K562 (cell line): ENCODE results near the gene NOC4L. TPM values are rescaled to one million over a fixed set of nuclear protein-coding genes. Genes with fewer than 3 reads are reported as not detected.

Source experiments
- ATAC-seq: fragments of 200-7000 bp; cut with Tn5 transposase; 3 replicates; pipeline ENCODE4 v1.9.1; 2020; ENCODE audit warnings: moderate library complexity
- BruUV-seq: library from RNA; stranded (reverse); fragments of 400-500 nt; replicated peaks from 2 replicates; lab custom pipeline; 2021; lab: Mats Ljungman, UMichigan
- CTCF ChIA-PET: fragments of 300-600 bp; formaldehyde crosslinking; extraction: SDS; loops from one replicate; lab custom pipeline; 2021; ENCODE audit warnings: low intra/inter-chr PET ratio; lab: Yijun Ruan, JAX
- POLR2A ChIA-PET: fragments of 300-600, 350-650 bp; sonication (Branson Sonifier 250); formaldehyde crosslinking; extraction: SDS; loops from one replicate; lab custom pipeline; 2021; ENCODE audit warnings: antibody characterized with exemption, inconsistent platforms; lab: Yijun Ruan, JAX
- DNase-seq, 4 experiments: peaks; one replicate each; pipeline versions ENCODE4 v3.0.0 to v3.0.0-alpha.2; 2011 to 2018; ENCODE audit warnings: low spot score in 3 of 4, mixed read lengths in 3 of 4; ENCODE audit errors: extremely low read depth in 1 of 4
- FAIRE-seq: peaks from 2 replicates; lab custom pipeline; 2011; peaks lifted over from hg19 to GRCh38; lab: Jason Lieb, UNC
- H2AFZ ChIP-seq: 2 replicates; pipeline ENCODE4 v1.6.0; 2011; ENCODE audit warnings: low read depth, low read length, control low read depth, inconsistent platforms
- H3K27ac ChIP-seq: fragments of 200-600 bp; 3 replicates; pipeline ENCODE4 v1.8.0; 2011; ENCODE audit warnings: low read depth, mild to moderate bottlenecking, control low read depth, inconsistent platforms, low read length, moderate library complexity, mixed read lengths; ENCODE audit errors: extremely low read depth
- H3K27me3 ChIP-seq, 2 experiments: fragments of 300-600 bp in 1 of 2; 2 replicates in 1 of 2; 3 replicates in 1 of 2; pipeline versions ENCODE4 v1.6.0 to v1.8.0; 2011; ENCODE audit warnings: inconsistent platforms in 2 of 2, low read length in 2 of 2, mild to moderate bottlenecking in 1 of 2, mixed read lengths in 1 of 2, moderate library complexity in 1 of 2; ENCODE audit not compliant: control insufficient read depth in 2 of 2, insufficient read depth in 2 of 2
- H3K36me3 ChIP-seq: fragments of 300-600 bp; 3 replicates; pipeline ENCODE4 v1.8.0; 2011; ENCODE audit warnings: mild to moderate bottlenecking, low read length, inconsistent platforms; ENCODE audit not compliant: control insufficient read depth, insufficient read depth
- H3K4me1 ChIP-seq, 2 experiments: fragments of 200-600 bp in 1 of 2; replicated peaks in 1 of 2; 2 replicates in 1 of 2; 3 replicates in 1 of 2; pipeline versions ENCODE4 v1.5.1 to v1.8.0; 2011; ENCODE audit warnings: inconsistent platforms in 2 of 2, low read length in 2 of 2, mild to moderate bottlenecking in 1 of 2, mixed read lengths in 1 of 2, moderate library complexity in 1 of 2; ENCODE audit not compliant: control insufficient read depth in 2 of 2, insufficient read depth in 2 of 2
- H3K4me2 ChIP-seq: 2 replicates; pipeline ENCODE4 v1.6.1; 2011; ENCODE audit warnings: low read length, control low read depth, inconsistent platforms, mixed read lengths; ENCODE audit not compliant: insufficient read depth
- H3K4me3 ChIP-seq: fragments of 200-600 bp; sonication (generic), shearing (Covaris generic); 2 replicates; pipeline ENCODE4 v1.5.1; 2016; ENCODE audit warnings: control low read depth, inconsistent platforms
- H3K79me2 ChIP-seq: fragments of 200-600 bp; 3 replicates; pipeline ENCODE4 v1.8.0; 2011; ENCODE audit warnings: low read length, inconsistent platforms; ENCODE audit not compliant: control insufficient read depth, insufficient read depth
- H3K9ac ChIP-seq, 2 experiments: 2 replicates each; pipeline versions ENCODE4 v1.6.0 to v1.6.1; 2011; ENCODE audit warnings: low read depth in 2 of 2, low read length in 2 of 2, control low read depth in 1 of 2, inconsistent platforms in 1 of 2, mild to moderate bottlenecking in 1 of 2, mixed read lengths in 1 of 2; ENCODE audit not compliant: insufficient read depth in 1 of 2
- H3K9me1 ChIP-seq: one replicate; pipeline ENCODE4 v1.6.0; 2011; ENCODE audit warnings: inconsistent platforms, mild to moderate bottlenecking, low read length, moderate library complexity; ENCODE audit not compliant: control insufficient read depth, insufficient read depth
- H3K9me3 ChIP-seq: replicated peaks from 2 replicates; pipeline ENCODE4 v1.5.1; 2011; ENCODE audit warnings: low read depth, low read length, inconsistent platforms; ENCODE audit not compliant: control insufficient read depth, insufficient read depth
- H4K20me1 ChIP-seq: replicated peaks from 2 replicates; pipeline ENCODE4 v1.6.1; 2011; ENCODE audit warnings: low read length, inconsistent platforms, mixed read lengths; ENCODE audit not compliant: control insufficient read depth, insufficient read depth
- CSDE1 ChIP-seq, 2 experiments: fragments of 450-650 bp; IDR thresholded peaks; 2 replicates each; pipeline ENCODE4 v1.6.1; 2016; ENCODE audit warnings: mild to moderate bottlenecking in 1 of 2
- DACH1 ChIP-seq: fragments of 450-650 bp; IDR thresholded peaks from 2 replicates; pipeline ENCODE4 v1.6.1; 2018; ENCODE audit not compliant: partially characterized antibody
- E4F1 ChIP-seq: fragments of 250-450 bp; sonication (Bioruptor Pico); IDR thresholded peaks from 2 replicates; pipeline ENCODE4 v1.5.0; 2021; ENCODE audit warnings: mild to moderate bottlenecking, borderline replicate concordance
- EGR1 ChIP-seq: fragments of 450-650 bp; conservative IDR thresholded peaks from 2 replicates; pipeline ENCODE4 v1.6.1; 2017; ENCODE audit warnings: mild to moderate bottlenecking
- KHSRP ChIP-seq: fragments of 450-650 bp; IDR thresholded peaks from 2 replicates; pipeline ENCODE4 v1.6.1; 2017
- MEIS2 ChIP-seq: fragments of 450-650 bp; IDR thresholded peaks from 2 replicates; pipeline ENCODE4 v1.6.1; 2014; ENCODE audit warnings: mild to moderate bottlenecking; ENCODE audit not compliant: partially characterized antibody
- RFX7 ChIP-seq: fragments of 250-450 bp; sonication (Bioruptor Pico); IDR thresholded peaks from 2 replicates; pipeline ENCODE4 v1.5.1; 2021; ENCODE audit warnings: mild to moderate bottlenecking
- SMARCE1 ChIP-seq: fragments of 450-650 bp; IDR thresholded peaks from 2 replicates; pipeline ENCODE4 v1.7.1; 2016; ENCODE audit warnings: mild to moderate bottlenecking
- ZNF121 ChIP-seq: sonication (generic); formaldehyde crosslinking; conservative IDR thresholded peaks from 2 replicates; pipeline ENCODE4 v1.8.0; 2022; ENCODE audit warnings: missing genetic modification reagents
- ZNF174 ChIP-seq: fragments of 250-450 bp; sonication (Bioruptor Pico); IDR thresholded peaks from 2 replicates; pipeline ENCODE4 v1.4.0; 2020; ENCODE audit warnings: mild to moderate bottlenecking
- WGBS: fragments of 100-300 bp; shearing (Covaris generic); methylation state at CpG from one replicate; pipeline ENCODE4 v1.1.6; 2016; ENCODE audit warnings: low coverage, mixed read lengths; ENCODE audit not compliant: insufficient coverage; ENCODE audit errors: missing lambda C conversion rate; 5-methylcytosine and 5-hydroxymethylcytosine counted together
- in situ Hi-C: fragments of 300-500 bp; cut with MboI; formaldehyde crosslinking; loops from 4 replicates; pipeline ENCODE4 v1.15.0; 2018; ENCODE audit warnings: inconsistent platforms, mixed read lengths
- intact Hi-C: fragments of 100-400 bp; cut with micrococcal nuclease; formaldehyde crosslinking; loops from 2 replicates; pipeline ENCODE4 v1.14.2; 2022
- polyA plus RNA-seq, 8 experiments: library from polyadenylated mRNA; depleted of rRNA in 4 of 8; stranded (reverse) in 5 of 8; unstranded in 3 of 8; fragments of >200 nt; fragmentation: Nextera tagmentation in 2 of 8; fragmentation: Illumina TruSeq in 1 of 8; extraction: Ambion mirVana in 2 of 8; extraction: Trizol in 1 of 8; gene quantifications; 2 replicates each; pipeline versions ENCODE4 v1.2.1 to v1.2.3, GENCODE V29; 2011 to 2014; ENCODE audit warnings: inconsistent platforms in 1 of 8, missing spikeins in 1 of 8
- total RNA-seq, 7 experiments: library from RNA; depleted of rRNA in 6 of 7; stranded (reverse); fragments of >200 nt in 6 of 7; fragmentation: Illumina TruSeq in 2 of 7; extraction: Trizol in 2 of 7; gene quantifications; 2 replicates each; pipeline versions ENCODE4 v1.2.1 to v1.2.3, GENCODE V29; 2011 to 2021; ENCODE audit warnings: low replicate concordance in 1 of 7

Gene NOC4L
- total and polyA plus RNA-seq, 9 of the 15 experiments (the other 6 are each of a cell fraction or from before 2014, with no cell fraction given) = 1.3 to 77.0 (median 20.0) TPM

GRCh38 chr12:132170094-132170636 is 25.9 kb downstream of the NOC4L start:
- H3K4me1 ChIP-seq = peaks cover 3 to 59% of the 10 kb centered on the region in 2 experiments; a peak in 4 of 5 replicates
- in situ Hi-C loops (no loop called here), intact Hi-C loops (no loop called here)
- H3K4me2 ChIP-seq = no peak overlapping the region
- 2% methylated on average over 14 of the region's 16 CpGs for WGBS
- H3K79me2 ChIP-seq = no peaks in the 10 kb centered on the region
- ChIA-PET CTCF (no interaction called here), POLR2A (interaction anchor here (1.5 kb wide), 1 partner anchor 14 kb away, joined by 5 read pairs; no protein-coding TSS in a partner anchor)
- FAIRE-seq = no peak
- H3K9me3 ChIP-seq = no peaks in the 10 kb centered on the region
- H3K27ac ChIP-seq = no peak overlapping the region
- H3K27me3 ChIP-seq = peaks cover 42 to 57% of the 10 kb centered on the region in 2 experiments
- peaks cover 10% of the 10 kb centered on the region for H4K20me1 ChIP-seq
- no peak for DNase-seq
- H3K9me1 ChIP-seq = no peaks in the 10 kb centered on the region
- no peak overlapping the region for H3K4me3 ChIP-seq
- no peak for ATAC-seq
- H3K36me3 ChIP-seq = no peaks in the 10 kb centered on the region
- no peak overlapping the region for H2AFZ ChIP-seq
- TF ChIP-seq CSDE1 (IDR thresholded peaks at IDR 0.05) (no peak), SMARCE1 (no peak), RFX7 (CRISPR knock-in tag) (no peak), E4F1 (CRISPR knock-in tag) (no peak), EGR1 (peak; percentile 17; the same call in 1 of the 2 replicates), ZNF121 (CRISPR knock-in tag) (no peak), ZNF174 (CRISPR knock-in tag) (no peak), KHSRP (no peak), MEIS2 (peak; percentile 49), DACH1 (no peak)
- TF ChIP-seq, all 486 proteins: peak for 2
- H3K9ac ChIP-seq = no peak overlapping the region
- no TSS peak for BruUV-seq
